Measurements from ENCODE around the gene DAB1.

The DAB1 gene

DNA sequence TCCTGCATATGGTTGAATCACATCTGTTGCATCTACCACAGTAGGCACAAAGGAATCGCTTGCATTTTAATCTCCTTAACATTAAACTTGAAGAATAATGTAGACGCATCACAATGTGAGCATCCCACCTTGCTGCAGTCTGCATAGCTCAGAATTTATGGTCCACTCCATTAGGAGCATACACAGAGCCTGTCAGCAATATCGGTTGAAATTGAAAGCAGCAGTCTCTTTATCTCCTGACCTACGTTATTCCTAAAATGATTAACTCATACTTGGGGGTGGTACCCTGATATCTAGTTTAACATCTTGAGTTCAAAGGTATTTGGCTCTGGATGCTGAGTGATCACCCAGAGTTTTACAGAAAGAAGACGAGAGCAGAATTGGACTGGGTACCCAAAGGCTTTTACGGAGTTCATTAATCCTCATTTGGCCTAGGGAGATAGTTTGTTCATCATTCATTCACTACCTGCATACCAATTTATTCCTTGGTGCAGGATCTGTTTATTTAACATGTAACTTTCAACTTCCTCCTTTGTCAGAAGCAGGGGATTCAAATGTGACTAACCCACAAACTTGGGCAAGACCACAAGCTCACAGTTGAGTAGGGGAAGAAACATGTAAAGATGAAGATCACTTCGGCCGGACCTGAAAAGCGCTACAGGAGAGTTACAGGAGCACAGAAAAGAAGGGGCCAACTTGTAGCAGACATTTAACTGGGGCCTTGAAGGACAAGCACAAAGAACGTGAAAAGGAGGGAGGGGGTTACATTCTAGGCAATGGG is 187.9 kb downstream of the DAB1 start:
- TF ChIP-seq, protein P1, sequence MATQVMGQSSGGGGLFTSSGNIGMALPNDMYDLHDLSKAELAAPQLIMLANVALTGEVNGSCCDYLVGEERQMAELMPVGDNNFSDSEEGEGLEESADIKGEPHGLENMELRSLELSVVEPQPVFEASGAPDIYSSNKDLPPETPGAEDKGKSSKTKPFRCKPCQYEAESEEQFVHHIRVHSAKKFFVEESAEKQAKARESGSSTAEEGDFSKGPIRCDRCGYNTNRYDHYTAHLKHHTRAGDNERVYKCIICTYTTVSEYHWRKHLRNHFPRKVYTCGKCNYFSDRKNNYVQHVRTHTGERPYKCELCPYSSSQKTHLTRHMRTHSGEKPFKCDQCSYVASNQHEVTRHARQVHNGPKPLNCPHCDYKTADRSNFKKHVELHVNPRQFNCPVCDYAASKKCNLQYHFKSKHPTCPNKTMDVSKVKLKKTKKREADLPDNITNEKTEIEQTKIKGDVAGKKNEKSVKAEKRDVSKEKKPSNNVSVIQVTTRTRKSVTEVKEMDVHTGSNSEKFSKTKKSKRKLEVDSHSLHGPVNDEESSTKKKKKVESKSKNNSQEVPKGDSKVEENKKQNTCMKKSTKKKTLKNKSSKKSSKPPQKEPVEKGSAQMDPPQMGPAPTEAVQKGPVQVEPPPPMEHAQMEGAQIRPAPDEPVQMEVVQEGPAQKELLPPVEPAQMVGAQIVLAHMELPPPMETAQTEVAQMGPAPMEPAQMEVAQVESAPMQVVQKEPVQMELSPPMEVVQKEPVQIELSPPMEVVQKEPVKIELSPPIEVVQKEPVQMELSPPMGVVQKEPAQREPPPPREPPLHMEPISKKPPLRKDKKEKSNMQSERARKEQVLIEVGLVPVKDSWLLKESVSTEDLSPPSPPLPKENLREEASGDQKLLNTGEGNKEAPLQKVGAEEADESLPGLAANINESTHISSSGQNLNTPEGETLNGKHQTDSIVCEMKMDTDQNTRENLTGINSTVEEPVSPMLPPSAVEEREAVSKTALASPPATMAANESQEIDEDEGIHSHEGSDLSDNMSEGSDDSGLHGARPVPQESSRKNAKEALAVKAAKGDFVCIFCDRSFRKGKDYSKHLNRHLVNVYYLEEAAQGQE (IDR thresholded peaks at IDR 0.05; ENCODE audit: insufficient replicate concordance, low read depth): no peak
- TF ChIP-seq, protein P2, sequence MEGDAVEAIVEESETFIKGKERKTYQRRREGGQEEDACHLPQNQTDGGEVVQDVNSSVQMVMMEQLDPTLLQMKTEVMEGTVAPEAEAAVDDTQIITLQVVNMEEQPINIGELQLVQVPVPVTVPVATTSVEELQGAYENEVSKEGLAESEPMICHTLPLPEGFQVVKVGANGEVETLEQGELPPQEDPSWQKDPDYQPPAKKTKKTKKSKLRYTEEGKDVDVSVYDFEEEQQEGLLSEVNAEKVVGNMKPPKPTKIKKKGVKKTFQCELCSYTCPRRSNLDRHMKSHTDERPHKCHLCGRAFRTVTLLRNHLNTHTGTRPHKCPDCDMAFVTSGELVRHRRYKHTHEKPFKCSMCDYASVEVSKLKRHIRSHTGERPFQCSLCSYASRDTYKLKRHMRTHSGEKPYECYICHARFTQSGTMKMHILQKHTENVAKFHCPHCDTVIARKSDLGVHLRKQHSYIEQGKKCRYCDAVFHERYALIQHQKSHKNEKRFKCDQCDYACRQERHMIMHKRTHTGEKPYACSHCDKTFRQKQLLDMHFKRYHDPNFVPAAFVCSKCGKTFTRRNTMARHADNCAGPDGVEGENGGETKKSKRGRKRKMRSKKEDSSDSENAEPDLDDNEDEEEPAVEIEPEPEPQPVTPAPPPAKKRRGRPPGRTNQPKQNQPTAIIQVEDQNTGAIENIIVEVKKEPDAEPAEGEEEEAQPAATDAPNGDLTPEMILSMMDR (IDR thresholded peaks at IDR 0.05; ENCODE audit: insufficient read depth, low read length): no peak
- no peak for TF ChIP-seq SPI1 (IDR thresholded peaks at IDR 0.05; ENCODE audit: borderline replicate concordance, low read depth)
- Histone ChIP-seq H3K27ac (replicated peaks) (no peak overlapping the region), H3K27me3 (ENCODE audit: insufficient read depth, poor library complexity, severe bottlenecking) (peaks cover 4% of the 10 kb centered on the region), H3K4me3 (replicated peaks; ENCODE audit: insufficient read depth, low read length) (no peak overlapping the region)
- peak in 1 of 2 experiments; percentile 17 for DNase-seq (ENCODE audit: low read depth in 1 of 2, low spot score in 1 of 2)

DNA sequence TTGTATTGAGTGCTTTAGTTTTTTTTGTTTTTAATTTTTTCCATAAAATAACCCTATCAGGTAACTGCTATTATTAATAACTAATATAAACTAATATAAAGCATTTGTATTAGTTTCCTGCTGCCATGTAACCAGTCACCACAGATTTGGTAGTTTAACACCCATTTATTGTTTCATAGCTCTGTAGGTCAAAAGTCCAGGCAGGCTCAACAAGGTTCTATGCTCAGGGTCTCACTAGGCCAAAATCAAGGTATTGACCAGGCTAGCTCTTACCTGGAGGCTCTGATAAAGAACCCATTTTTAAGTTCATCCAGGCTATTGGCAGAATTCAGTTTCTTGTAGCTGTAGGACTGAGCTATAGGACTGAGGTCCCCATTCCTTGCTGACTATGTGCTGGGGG is 189.4 kb downstream of the DAB1 start:
- DNase-seq (ENCODE audit: low read depth in 1 of 2, low spot score in 1 of 2): no peak
- Histone ChIP-seq H3K4me3 (replicated peaks; ENCODE audit: insufficient read depth, low read length) (no peak overlapping the region), H3K27ac (replicated peaks) (no peak overlapping the region), H3K27me3 (ENCODE audit: insufficient read depth, poor library complexity, severe bottlenecking) (peaks cover 4% of the 10 kb centered on the region)
- TF ChIP-seq SPI1 (IDR thresholded peaks at IDR 0.05; ENCODE audit: borderline replicate concordance, low read depth) (no peak), POLR2AphosphoS5 (IDR thresholded peaks at IDR 0.05; ENCODE audit: low read depth) (no peak), GABPA (IDR thresholded peaks at IDR 0.05; ENCODE audit: low read depth) (no peak)
- TF ChIP-seq, protein P1 (IDR thresholded peaks at IDR 0.05; ENCODE audit: insufficient replicate concordance, low read depth): no peak
- TF ChIP-seq, protein P2 (IDR thresholded peaks at IDR 0.05; ENCODE audit: insufficient read depth, low read length): no peak

DNA sequence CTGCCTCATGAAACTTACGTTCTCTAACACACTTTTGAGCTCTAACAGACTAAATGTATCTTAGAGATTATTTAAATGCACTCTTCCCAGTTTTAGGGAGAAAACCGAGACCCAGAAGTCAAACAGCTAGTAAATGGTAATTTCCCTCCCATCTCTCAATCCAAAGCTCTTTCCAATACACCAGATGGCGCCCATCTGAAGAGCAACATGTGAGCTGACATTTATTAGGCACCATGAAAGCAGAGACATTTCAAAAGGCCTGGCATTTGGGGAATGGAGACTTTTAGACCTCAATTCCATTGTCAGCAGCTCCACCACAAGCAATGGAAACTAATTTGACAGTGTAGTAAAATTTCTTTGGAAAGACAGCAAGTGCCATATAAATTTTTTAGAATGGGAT is 191.4 kb downstream of the DAB1 start:
- H3K27ac ChIP-seq (replicated peaks): no peak overlapping the region
- TF ChIP-seq POLR2AphosphoS5 (IDR thresholded peaks at IDR 0.05; ENCODE audit: low read depth): no peak
- no peak for TF ChIP-seq GABPA (IDR thresholded peaks at IDR 0.05; ENCODE audit: low read depth)
- TF ChIP-seq, protein P2 (IDR thresholded peaks at IDR 0.05; ENCODE audit: insufficient read depth, low read length): no peak
- no peak for TF ChIP-seq SPI1 (IDR thresholded peaks at IDR 0.05; ENCODE audit: borderline replicate concordance, low read depth)
- TF ChIP-seq, protein P1 (IDR thresholded peaks at IDR 0.05; ENCODE audit: insufficient replicate concordance, low read depth): no peak
- no peak for DNase-seq (ENCODE audit: low read depth in 1 of 2, low spot score in 1 of 2)
- no peak overlapping the region for H3K4me3 ChIP-seq (replicated peaks; ENCODE audit: insufficient read depth, low read length)
- H3K27me3 ChIP-seq (ENCODE audit: insufficient read depth, poor library complexity, severe bottlenecking): peaks cover 4% of the 10 kb centered on the region

Measured in HL-60 (cell line).